ENCODE data around the gene ITGB7.

DNA sequence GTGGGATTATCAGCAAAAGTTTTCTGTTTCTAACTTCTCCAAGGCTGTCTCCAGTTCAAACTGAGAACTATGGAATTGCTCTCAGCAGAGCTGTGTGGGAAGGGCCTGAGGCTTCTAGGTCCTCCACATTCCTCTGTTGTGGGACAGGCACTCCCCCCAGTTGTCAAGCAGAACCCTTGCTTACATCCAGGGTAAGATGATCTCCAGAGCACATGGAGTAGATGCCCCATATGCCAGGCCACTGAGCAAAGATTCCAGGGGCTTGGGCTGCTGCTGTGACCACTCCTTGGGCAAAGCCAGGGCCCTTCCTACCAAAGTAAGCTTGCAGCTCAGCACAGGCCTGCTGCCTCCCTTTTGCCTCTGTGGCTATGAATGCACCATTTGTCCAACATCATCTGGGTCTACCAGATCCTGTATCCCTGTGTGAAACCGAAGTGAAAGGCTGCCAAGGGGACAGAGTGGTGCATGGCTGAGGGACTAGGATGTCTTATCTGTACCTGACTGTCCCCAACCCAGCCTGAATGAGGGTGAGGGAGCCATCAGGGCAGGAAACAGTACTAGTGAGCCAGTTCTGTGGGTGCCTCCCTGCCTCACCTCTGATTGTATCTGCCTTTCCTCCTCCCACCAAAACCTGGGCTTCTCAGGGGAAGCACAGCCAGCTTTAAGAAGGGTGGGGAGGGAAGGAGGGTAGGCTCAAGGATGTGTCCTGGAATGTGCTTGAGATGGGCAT, 47.9 kb upstream of the ITGB7 start:
- no peak for TF ChIP-seq POLR2A (IDR thresholded peaks at IDR 0.05)
- no peak for TF ChIP-seq CTCF (IDR thresholded peaks at IDR 0.05)
